Measurements from ENCODE around the gene GPX4.
A peak's percentile ranks its signal among the peaks of the same experiment; 100 is the strongest.

GPX4 gene

GRCh38 chr19:1140272-1141027 lies 36.7 kb downstream of the GPX4 start:
- Mint-ChIP-seq H3K27ac (peak overlapping the region; percentile 93), H3K27me3 (ENCODE audit: low read depth, poor library complexity) (no peaks in the 10 kb centered on the region), H3K4me3 (no peak overlapping the region), H3K4me1 (peaks cover 17% of the 10 kb centered on the region), H3K36me3 (ENCODE audit: low read depth) (peaks cover 58% of the 10 kb centered on the region), H3K9me3 (peaks cover 19% of the 10 kb centered on the region)
- DNase-seq: no peak
- TF ChIP-seq, protein P1, sequence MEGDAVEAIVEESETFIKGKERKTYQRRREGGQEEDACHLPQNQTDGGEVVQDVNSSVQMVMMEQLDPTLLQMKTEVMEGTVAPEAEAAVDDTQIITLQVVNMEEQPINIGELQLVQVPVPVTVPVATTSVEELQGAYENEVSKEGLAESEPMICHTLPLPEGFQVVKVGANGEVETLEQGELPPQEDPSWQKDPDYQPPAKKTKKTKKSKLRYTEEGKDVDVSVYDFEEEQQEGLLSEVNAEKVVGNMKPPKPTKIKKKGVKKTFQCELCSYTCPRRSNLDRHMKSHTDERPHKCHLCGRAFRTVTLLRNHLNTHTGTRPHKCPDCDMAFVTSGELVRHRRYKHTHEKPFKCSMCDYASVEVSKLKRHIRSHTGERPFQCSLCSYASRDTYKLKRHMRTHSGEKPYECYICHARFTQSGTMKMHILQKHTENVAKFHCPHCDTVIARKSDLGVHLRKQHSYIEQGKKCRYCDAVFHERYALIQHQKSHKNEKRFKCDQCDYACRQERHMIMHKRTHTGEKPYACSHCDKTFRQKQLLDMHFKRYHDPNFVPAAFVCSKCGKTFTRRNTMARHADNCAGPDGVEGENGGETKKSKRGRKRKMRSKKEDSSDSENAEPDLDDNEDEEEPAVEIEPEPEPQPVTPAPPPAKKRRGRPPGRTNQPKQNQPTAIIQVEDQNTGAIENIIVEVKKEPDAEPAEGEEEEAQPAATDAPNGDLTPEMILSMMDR (IDR thresholded peaks at IDR 0.05): no peak

- peaks cover 63% of the 10 kb centered on the region for H3K36me3 Mint-ChIP-seq (ENCODE audit: low read depth)
- TF ChIP-seq, protein P1 (IDR thresholded peaks at IDR 0.05): no peak
- peaks cover 25% of the 10 kb centered on the region for H3K4me1 Mint-ChIP-seq
- H3K27me3 Mint-ChIP-seq (ENCODE audit: low read depth, poor library complexity): no peaks in the 10 kb centered on the region
- no peak for DNase-seq
- H3K9me3 Mint-ChIP-seq: peaks cover 19% of the 10 kb centered on the region
- H3K27ac Mint-ChIP-seq: no peak overlapping the region
- no peak overlapping the region for H3K4me3 Mint-ChIP-seq
Measured at GRCh38 chr19:1141944-1142343, 38.1 kb downstream of the GPX4 start.

DNA sequence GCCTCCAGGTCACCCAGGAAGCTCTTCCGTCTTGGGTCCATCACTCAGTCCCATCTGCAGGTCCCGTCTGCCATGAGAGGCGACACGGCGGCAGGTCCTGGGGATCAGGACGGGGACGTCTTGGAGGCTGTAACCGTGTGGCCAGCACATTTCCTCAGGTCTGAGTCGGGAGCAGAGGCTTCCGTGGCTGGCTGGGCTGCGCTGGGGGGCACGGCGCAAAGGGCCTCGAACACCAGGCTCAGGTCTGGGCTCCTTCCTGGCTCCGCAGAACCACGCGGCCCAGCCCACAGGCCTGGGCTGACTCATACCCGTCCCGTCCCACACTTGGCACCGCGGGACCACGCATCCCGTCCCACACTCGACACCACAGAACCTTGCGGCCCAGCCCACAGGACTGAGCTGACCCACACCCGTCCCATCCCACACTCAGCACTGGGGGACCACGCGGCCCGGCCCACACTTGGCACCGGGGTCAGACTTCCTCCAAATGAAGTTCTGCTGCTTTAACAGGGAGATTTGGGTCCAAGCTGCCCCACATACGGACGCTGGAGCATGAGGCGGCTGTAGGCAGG lies 40.1 kb downstream of the GPX4 start:
- H3K4me1 Mint-ChIP-seq: peaks cover 30% of the 10 kb centered on the region
- no peak overlapping the region for H3K4me3 Mint-ChIP-seq
- TF ChIP-seq, protein P1 (IDR thresholded peaks at IDR 0.05): no peak
- DNase-seq: no peak
- H3K36me3 Mint-ChIP-seq (ENCODE audit: low read depth): peaks cover 58% of the 10 kb centered on the region
- H3K9me3 Mint-ChIP-seq: peaks cover 19% of the 10 kb centered on the region
- H3K27ac Mint-ChIP-seq: peak overlapping the region; percentile 95
- H3K27me3 Mint-ChIP-seq (ENCODE audit: low read depth, poor library complexity): no peaks in the 10 kb centered on the region

DNA sequence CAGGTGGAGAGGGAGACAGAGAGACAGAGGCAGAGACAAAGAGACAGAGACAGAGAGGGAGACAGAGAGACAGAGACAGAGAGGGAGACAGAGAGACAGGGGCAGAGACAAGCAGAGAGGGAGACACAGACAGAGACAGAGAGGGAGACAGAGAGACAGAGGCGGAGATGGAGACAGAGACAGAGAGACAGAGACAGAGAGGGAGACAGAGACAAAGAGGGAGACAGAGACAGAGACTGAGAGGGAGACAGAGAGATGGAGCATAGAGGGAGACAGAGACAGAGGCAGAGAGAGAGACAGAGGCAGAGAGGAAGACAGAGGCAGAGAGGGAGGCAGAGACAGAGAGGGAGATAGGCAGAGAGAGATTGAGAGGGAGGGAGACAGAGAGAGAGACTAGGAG lies 40.9 kb downstream of the GPX4 start:
- H3K27me3 Mint-ChIP-seq (ENCODE audit: low read depth, poor library complexity): no peaks in the 10 kb centered on the region
- peak overlapping the region; percentile 52 for H3K4me3 Mint-ChIP-seq
- peaks cover 50% of the 10 kb centered on the region for H3K36me3 Mint-ChIP-seq (ENCODE audit: low read depth)
- H3K27ac Mint-ChIP-seq: peak overlapping the region; percentile 95
- TF ChIP-seq, protein P1 (IDR thresholded peaks at IDR 0.05): no peak
- no peak for DNase-seq
- H3K9me3 Mint-ChIP-seq: peaks cover 19% of the 10 kb centered on the region
- H3K4me1 Mint-ChIP-seq: peaks cover 30% of the 10 kb centered on the region

GRCh38 chr19:1145635-1146411 lies 42.0 kb downstream of the GPX4 start:
- peaks cover 43% of the 10 kb centered on the region for H3K36me3 Mint-ChIP-seq (ENCODE audit: low read depth)
- no peaks in the 10 kb centered on the region for H3K27me3 Mint-ChIP-seq (ENCODE audit: low read depth, poor library complexity)
- peaks cover 19% of the 10 kb centered on the region for H3K9me3 Mint-ChIP-seq
- TF ChIP-seq, protein P1 (IDR thresholded peaks at IDR 0.05): no peak
- H3K4me1 Mint-ChIP-seq: peaks cover 30% of the 10 kb centered on the region
- H3K4me3 Mint-ChIP-seq: no peak overlapping the region
- DNase-seq: no peak
- peak overlapping the region; percentile 68 for H3K27ac Mint-ChIP-seq

Measured in nephron progenitor cell (in vitro differentiated cells).